ENCODE measurements around the gene CHST2. TPM values are rescaled to one million over a fixed set of nuclear protein-coding genes. Genes with fewer than 3 reads are reported as not detected.

The CHST2 gene
- total and polyA plus RNA-seq, 4 experiments from 2014 or later: 0.71 to 2.9 (median 1.1) TPM

DNA sequence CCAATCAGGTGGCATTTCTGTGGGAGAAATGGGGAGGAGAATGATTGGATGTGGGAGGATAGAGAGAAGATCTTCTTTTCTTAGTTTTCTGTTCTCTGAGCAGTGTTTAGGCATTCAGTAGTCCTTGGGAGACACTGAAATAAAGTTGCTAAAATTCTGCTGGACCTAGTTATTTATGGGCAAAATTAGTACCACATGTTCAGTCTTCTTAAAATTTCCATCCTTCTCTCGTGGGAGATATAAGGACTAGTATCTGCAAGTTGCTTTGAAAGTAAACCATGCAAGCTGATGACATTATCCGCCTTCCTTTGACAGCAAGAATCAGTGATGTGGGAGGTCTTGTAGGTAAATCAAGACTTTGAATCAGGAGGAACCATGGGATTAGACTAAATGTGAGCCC is 19.9 kb upstream of the CHST2 start:
- no peaks in the 10 kb centered on the region for H3K9me3 ChIP-seq (ENCODE audit: control insufficient read depth in 1 of 2, low read length in 2 of 2)
- no peak overlapping the region for H3K4me3 ChIP-seq (ENCODE audit: low read length in 2 of 2)
- no peak for DNase-seq
- Mint-ChIP-seq H3K27ac (no peak overlapping the region), H3K9me3 (peaks cover 0 to 11% (median 8%) of the 10 kb centered on the region in 8 donors), H3K27me3 (peaks cover 8 to 25% of the 10 kb centered on the region in 2 donors), H3K4me3 (no peak overlapping the region), H3K36me3 (peaks cover 0 to 2% of the 10 kb centered on the region in 2 donors), H3K4me1 (no peaks in the 10 kb centered on the region)
- ChIA-PET CTCF (ENCODE audit: partially characterized antibody) (no interaction called here), POLR2A (ENCODE audit: partially characterized antibody) (no interaction called here)
- no peaks in the 10 kb centered on the region for H3K27me3 ChIP-seq (ENCODE audit: insufficient read depth, low read length)
- H3K4me1 ChIP-seq (ENCODE audit: insufficient read depth, low read length): no peaks in the 10 kb centered on the region
- H3K36me3 ChIP-seq (ENCODE audit: insufficient read depth, low read length): no peaks in the 10 kb centered on the region
- no peak overlapping the region for H3K27ac ChIP-seq (ENCODE audit: low read depth, low read length)
- intact Hi-C loops (cut with micrococcal nuclease): no loop called here

DNA sequence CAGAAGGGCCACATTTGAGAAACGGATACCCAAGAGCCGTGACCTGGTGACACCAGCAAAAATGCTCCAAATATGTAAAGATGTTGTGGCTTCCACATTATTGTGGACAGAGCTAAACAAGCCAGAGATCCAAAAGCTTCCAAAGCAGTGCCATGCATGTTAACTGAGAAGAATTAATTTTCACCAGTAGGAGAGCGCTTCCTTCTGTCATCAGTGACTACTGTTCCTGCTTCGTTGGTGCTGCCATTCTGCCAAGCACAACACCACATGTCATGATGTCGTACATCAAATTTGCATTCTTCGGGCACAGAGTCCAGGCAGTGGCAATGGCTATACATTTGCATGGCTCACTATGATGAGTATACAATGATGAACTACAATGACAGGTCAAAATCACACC is 19.1 kb upstream of the CHST2 start:
- Mint-ChIP-seq H3K27me3 (peaks cover 8 to 25% of the 10 kb centered on the region in 2 donors), H3K36me3 (peaks cover 0 to 4% of the 10 kb centered on the region in 2 donors), H3K9me3 (peaks cover 0 to 19% (median 16%) of the 10 kb centered on the region in 8 donors), H3K4me1 (no peaks in the 10 kb centered on the region), H3K4me3 (no peak overlapping the region), H3K27ac (no peak overlapping the region)
- Histone ChIP-seq H3K27ac (ENCODE audit: low read depth, low read length) (no peak overlapping the region), H3K36me3 (ENCODE audit: insufficient read depth, low read length) (no peaks in the 10 kb centered on the region), H3K4me1 (ENCODE audit: insufficient read depth, low read length) (no peaks in the 10 kb centered on the region), H3K4me3 (ENCODE audit: low read length in 2 of 2) (no peak overlapping the region), H3K9me3 (ENCODE audit: control insufficient read depth in 1 of 2, low read length in 2 of 2) (peaks cover 0 to 4% of the 10 kb centered on the region in 2 donors), H3K27me3 (ENCODE audit: insufficient read depth, low read length) (no peaks in the 10 kb centered on the region)
- CTCF ChIA-PET (ENCODE audit: partially characterized antibody): no interaction called here
- intact Hi-C loops (cut with micrococcal nuclease): no loop called here
- DNase-seq: no peak
- POLR2A ChIA-PET (ENCODE audit: partially characterized antibody): no interaction called here

GRCh38 chr3:143101792-143102381 is 17.7 kb upstream of the CHST2 start:
- CTCF ChIA-PET (ENCODE audit: partially characterized antibody): no interaction called here
- H3K36me3 Mint-ChIP-seq: peaks cover 3 to 5% of the 10 kb centered on the region in 2 donors
- no peak overlapping the region for H3K4me3 ChIP-seq (ENCODE audit: low read length in 2 of 2)
- H3K27me3 ChIP-seq (ENCODE audit: insufficient read depth, low read length): no peaks in the 10 kb centered on the region
- H3K9me3 ChIP-seq (ENCODE audit: control insufficient read depth in 1 of 2, low read length in 2 of 2): peaks cover 0 to 4% of the 10 kb centered on the region in 2 donors
- intact Hi-C loops (cut with micrococcal nuclease): no loop called here
- no peak overlapping the region for H3K27ac ChIP-seq (ENCODE audit: low read depth, low read length)
- H3K27me3 Mint-ChIP-seq: peaks cover 8 to 23% of the 10 kb centered on the region in 2 donors
- peaks cover 2 to 30% (median 28%) of the 10 kb centered on the region in 8 donors for H3K9me3 Mint-ChIP-seq
- no peaks in the 10 kb centered on the region for H3K4me1 ChIP-seq (ENCODE audit: insufficient read depth, low read length)
- no peaks in the 10 kb centered on the region for H3K36me3 ChIP-seq (ENCODE audit: insufficient read depth, low read length)
- POLR2A ChIA-PET (ENCODE audit: partially characterized antibody): no interaction called here
- no peak for DNase-seq
- H3K27ac Mint-ChIP-seq: no peak overlapping the region
- no peak overlapping the region for H3K4me3 Mint-ChIP-seq
- no peaks in the 10 kb centered on the region for H3K4me1 Mint-ChIP-seq

GRCh38 chr3:143103652-143104051 is 15.9 kb upstream of the CHST2 start:
- no peak for DNase-seq
- H3K4me3 Mint-ChIP-seq: no peak overlapping the region
- ChIA-PET POLR2A (ENCODE audit: partially characterized antibody) (no interaction called here), CTCF (ENCODE audit: partially characterized antibody) (no interaction called here)
- Histone ChIP-seq H3K4me1 (ENCODE audit: insufficient read depth, low read length) (no peaks in the 10 kb centered on the region), H3K27ac (ENCODE audit: low read depth, low read length) (no peak overlapping the region), H3K27me3 (ENCODE audit: insufficient read depth, low read length) (no peaks in the 10 kb centered on the region), H3K36me3 (ENCODE audit: insufficient read depth, low read length) (no peaks in the 10 kb centered on the region), H3K4me3 (ENCODE audit: low read length in 2 of 2) (no peak overlapping the region), H3K9me3 (ENCODE audit: control insufficient read depth in 1 of 2, low read length in 2 of 2) (peaks cover 0 to 4% of the 10 kb centered on the region in 2 donors)
- peaks cover 2 to 30% (median 29%) of the 10 kb centered on the region in 8 donors for H3K9me3 Mint-ChIP-seq
- intact Hi-C loops (cut with micrococcal nuclease): no loop called here
- no peak overlapping the region for H3K27ac Mint-ChIP-seq
- H3K36me3 Mint-ChIP-seq: peaks cover 3 to 5% of the 10 kb centered on the region in 2 donors
- H3K4me1 Mint-ChIP-seq: no peaks in the 10 kb centered on the region
- peaks cover 8 to 23% of the 10 kb centered on the region in 2 donors for H3K27me3 Mint-ChIP-seq

DNA sequence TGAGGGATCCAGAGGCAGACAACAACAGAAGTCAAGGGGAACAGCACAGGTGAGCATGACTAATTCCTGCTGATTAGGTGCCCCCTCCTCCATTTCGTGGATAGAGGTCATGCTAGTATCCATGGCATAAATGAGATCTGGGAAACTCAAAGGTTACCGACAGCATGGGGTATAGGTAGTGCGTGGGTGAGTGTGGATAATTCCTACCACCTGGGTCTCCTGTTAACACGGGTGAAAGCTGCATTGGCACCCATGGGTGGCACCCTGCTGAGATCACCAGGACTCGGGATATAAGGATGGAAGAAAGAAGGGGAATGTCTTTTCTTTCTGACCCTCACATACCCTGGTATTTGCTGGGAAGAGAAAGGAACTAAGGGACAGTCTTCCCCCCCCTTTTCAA is 14.4 kb upstream of the CHST2 start:
- H3K36me3 ChIP-seq (ENCODE audit: insufficient read depth, low read length): no peaks in the 10 kb centered on the region
- H3K27me3 ChIP-seq (ENCODE audit: insufficient read depth, low read length): no peaks in the 10 kb centered on the region
- Mint-ChIP-seq H3K36me3 (peaks cover 3 to 5% of the 10 kb centered on the region in 2 donors), H3K4me1 (no peaks in the 10 kb centered on the region), H3K4me3 (no peak overlapping the region), H3K9me3 (peaks cover 2 to 30% (median 28%) of the 10 kb centered on the region in 8 donors), H3K27me3 (peaks cover 8 to 20% of the 10 kb centered on the region in 2 donors), H3K27ac (no peak overlapping the region)
- no peak for DNase-seq
- ChIA-PET POLR2A (ENCODE audit: partially characterized antibody) (no interaction called here), CTCF (ENCODE audit: partially characterized antibody) (no interaction called here)
- peaks cover 0 to 4% of the 10 kb centered on the region in 2 donors for H3K9me3 ChIP-seq (ENCODE audit: control insufficient read depth in 1 of 2, low read length in 2 of 2)
- intact Hi-C loops (cut with micrococcal nuclease): no loop called here
- no peaks in the 10 kb centered on the region for H3K4me1 ChIP-seq (ENCODE audit: insufficient read depth, low read length)
- no peak overlapping the region for H3K27ac ChIP-seq (ENCODE audit: low read depth, low read length)
- H3K4me3 ChIP-seq (ENCODE audit: low read length in 2 of 2): no peak overlapping the region

GRCh38 chr3:143109861-143110260 is 9.7 kb upstream of the CHST2 start:
- Mint-ChIP-seq H3K36me3 (peaks cover 1 to 3% of the 10 kb centered on the region in 2 donors), H3K9me3 (peaks cover 0 to 20% (median 16%) of the 10 kb centered on the region in 8 donors), H3K4me1 (no peaks in the 10 kb centered on the region), H3K27me3 (peaks cover 4% of the 10 kb centered on the region in 2 donors), H3K27ac (no peak overlapping the region), H3K4me3 (no peak overlapping the region)
- CTCF ChIA-PET (ENCODE audit: partially characterized antibody): interaction anchor here (1.1 kb wide), 1 partner anchor 11 kb away, joined by 3 read pairs; no protein-coding TSS in a partner anchor
- Histone ChIP-seq H3K4me1 (ENCODE audit: insufficient read depth, low read length) (no peaks in the 10 kb centered on the region), H3K27me3 (ENCODE audit: insufficient read depth, low read length) (no peaks in the 10 kb centered on the region), H3K36me3 (ENCODE audit: insufficient read depth, low read length) (no peaks in the 10 kb centered on the region), H3K9me3 (ENCODE audit: control insufficient read depth in 1 of 2, low read length in 2 of 2) (peaks cover 0 to 4% of the 10 kb centered on the region in 2 donors), H3K27ac (ENCODE audit: low read depth, low read length) (no peak overlapping the region), H3K4me3 (ENCODE audit: low read length in 2 of 2) (no peak overlapping the region)
- intact Hi-C loops (cut with micrococcal nuclease): no loop called here
- POLR2A ChIA-PET (ENCODE audit: partially characterized antibody): no interaction called here
- no peak for DNase-seq

GRCh38 chr3:143110371-143110770 is 9.2 kb upstream of the CHST2 start:
- Mint-ChIP-seq H3K36me3 (peaks cover 1 to 3% of the 10 kb centered on the region in 2 donors), H3K27me3 (peaks cover 4% of the 10 kb centered on the region in 2 donors), H3K4me1 (no peaks in the 10 kb centered on the region), H3K27ac (no peak overlapping the region), H3K4me3 (no peak overlapping the region), H3K9me3 (peaks cover 0 to 15% (median 11%) of the 10 kb centered on the region in 8 donors)
- Histone ChIP-seq H3K9me3 (ENCODE audit: control insufficient read depth in 1 of 2, low read length in 2 of 2) (peaks cover 0 to under 1% of the 10 kb centered on the region in 2 donors), H3K27me3 (ENCODE audit: insufficient read depth, low read length) (no peaks in the 10 kb centered on the region), H3K4me3 (ENCODE audit: low read length in 2 of 2) (no peak overlapping the region), H3K4me1 (ENCODE audit: insufficient read depth, low read length) (no peaks in the 10 kb centered on the region), H3K36me3 (ENCODE audit: insufficient read depth, low read length) (no peaks in the 10 kb centered on the region), H3K27ac (ENCODE audit: low read depth, low read length) (no peak overlapping the region)
- CTCF ChIA-PET (ENCODE audit: partially characterized antibody): no interaction called here
- intact Hi-C loops (cut with micrococcal nuclease): no loop called here
- POLR2A ChIA-PET (ENCODE audit: partially characterized antibody): no interaction called here
- DNase-seq: no peak
